GM23338 (cell line): ENCODE results near the gene EPC1. TPM values are rescaled to one million over a fixed set of nuclear protein-coding genes. Genes with fewer than 3 reads are reported as not detected.
A peak's percentile ranks its signal among the peaks of the same experiment; 100 is the strongest.

ENCODE experiments used
- ATAC-seq: fragments of 200-7000 bp; cut with Tn5 transposase; 3 replicates; pipeline ENCODE4 v1.9.1; 2020
- DNase-seq: peaks from one replicate; pipeline ENCODE4 v3.0.0-alpha.2; 2015; ENCODE audit warnings: low spot score
- H2AFZ ChIP-seq: fragments of 200-600 bp; sonication (generic); 2 replicates; pipeline ENCODE4 v1.8.0; 2016; ENCODE audit warnings: antibody characterized with exemption, mild to moderate bottlenecking, moderate library complexity
- H3F3A ChIP-seq: fragments of 200-600 bp; sonication (generic); replicated peaks from 2 replicates; pipeline ENCODE4 v1.8.0; 2017; ENCODE audit warnings: antibody characterized with exemption, mixed run types, low read depth
- H3K27ac ChIP-seq: fragments of 200-600 bp; sonication (generic); 2 replicates; pipeline ENCODE4 v1.6.1; 2016; ENCODE audit warnings: low read depth
- H3K27me3 ChIP-seq: fragments of 200-600 bp; sonication (generic); 2 replicates; pipeline ENCODE4 v1.8.0; 2016; ENCODE audit warnings: mild to moderate bottlenecking, mixed run types, moderate library complexity; ENCODE audit not compliant: insufficient read depth
- H3K36me3 ChIP-seq: fragments of 200-600 bp; sonication (generic); 2 replicates; pipeline ENCODE4 v1.8.0; 2016; ENCODE audit warnings: mild to moderate bottlenecking; ENCODE audit not compliant: insufficient read depth
- H3K4me1 ChIP-seq: fragments of 200-600 bp; sonication (generic); 2 replicates; pipeline ENCODE4 v1.8.0; 2016; ENCODE audit warnings: mild to moderate bottlenecking, moderate library complexity; ENCODE audit not compliant: insufficient read depth
- H3K4me2 ChIP-seq: fragments of 200-600 bp; sonication (generic); 2 replicates; pipeline ENCODE4 v1.7.1; 2017; ENCODE audit warnings: mixed run types
- H3K4me3 ChIP-seq: fragments of 200-600 bp; sonication (generic); 2 replicates; pipeline ENCODE4 v1.6.1; 2016; ENCODE audit warnings: mixed run types
- H3K79me2 ChIP-seq: fragments of 200-600 bp; sonication (generic); replicated peaks from 2 replicates; pipeline ENCODE4 v1.8.0; 2017; ENCODE audit warnings: mild to moderate bottlenecking; ENCODE audit not compliant: insufficient read depth
- H3K9me2 ChIP-seq: fragments of 200-600 bp; sonication (generic); 2 replicates; pipeline ENCODE4 v1.8.0; 2017; ENCODE audit not compliant: insufficient read depth
- H4K20me1 ChIP-seq: fragments of 200-600 bp; sonication (generic); replicated peaks from 2 replicates; pipeline ENCODE4 v1.8.0; 2017; ENCODE audit warnings: mild to moderate bottlenecking; ENCODE audit not compliant: insufficient read depth
- H3K27ac Mint-ChIP-seq: 2 replicates; pipeline ENCODE4 v1.8.0; 2020; ENCODE audit warnings: inconsistent platforms, mild to moderate bottlenecking, moderate library complexity, mixed read lengths
- H3K27me3 Mint-ChIP-seq: 3 replicates; pipeline ENCODE4 v1.8.0; 2022; ENCODE audit warnings: low read depth, mild to moderate bottlenecking, moderate library complexity, mixed read lengths, inconsistent platforms; ENCODE audit not compliant: insufficient read depth, poor library complexity
- H3K36me3 Mint-ChIP-seq: 3 replicates; pipeline ENCODE4 v1.8.0; 2021; ENCODE audit warnings: low read depth, mild to moderate bottlenecking, inconsistent platforms, moderate library complexity, mixed read lengths
- H3K4me1 Mint-ChIP-seq: 3 replicates; pipeline ENCODE4 v1.8.0; 2020; ENCODE audit warnings: mild to moderate bottlenecking, inconsistent platforms, mixed read lengths
- H3K4me3 Mint-ChIP-seq: 3 replicates; pipeline ENCODE4 v1.8.0; 2021; ENCODE audit warnings: moderate library complexity, mild to moderate bottlenecking, inconsistent platforms, mixed read lengths
- H3K9me3 Mint-ChIP-seq: 3 replicates; pipeline ENCODE4 v1.8.0; 2020; ENCODE audit warnings: moderate library complexity, mild to moderate bottlenecking, inconsistent platforms, mixed read lengths
- CREB1 ChIP-seq: fragments of 250-450 bp; sonication (Bioruptor Pico); IDR thresholded peaks from 2 replicates; pipeline ENCODE4 v1.5.0; 2020; ENCODE audit warnings: low read depth, mild to moderate bottlenecking, moderate library complexity
- CTCF ChIP-seq, 2 experiments: fragments of 200-600 bp in 1 of 2; sonication (generic) in 1 of 2; conservative IDR thresholded peaks; 2 replicates each; pipeline versions ENCODE4 v1.5.1 to v1.6.1; 2016 to 2017; ENCODE audit warnings: antibody characterized with exemption in 2 of 2, low read depth in 2 of 2, mild to moderate bottlenecking in 2 of 2, moderate library complexity in 1 of 2
- ETS1 ChIP-seq: IDR thresholded peaks from 2 replicates; pipeline ENCODE4 v1.6.1; 2016; ENCODE audit warnings: antibody characterized with exemption
- EZH2 ChIP-seq: fragments of 200-600 bp; sonication (generic); IDR thresholded peaks from one replicate; pipeline ENCODE4 v1.8.0; 2017; ENCODE audit warnings: antibody characterized with exemption, mild to moderate bottlenecking, low read depth; ENCODE audit not compliant: unreplicated experiment
- EZH2phosphoT487 ChIP-seq: fragments of 200-600 bp; sonication (generic); IDR thresholded peaks from one replicate; pipeline ENCODE4 v1.8.1; 2018; ENCODE audit warnings: antibody characterized with exemption; ENCODE audit not compliant: unreplicated experiment
- JUNB ChIP-seq: IDR thresholded peaks from one replicate; pipeline ENCODE4 v1.6.1; 2016; ENCODE audit warnings: antibody characterized with exemption; ENCODE audit not compliant: unreplicated experiment
- NANOG ChIP-seq: IDR thresholded peaks from 2 replicates; pipeline ENCODE4 v1.6.1; 2016; ENCODE audit warnings: antibody characterized with exemption, borderline replicate concordance
- POLR2AphosphoS5 ChIP-seq: IDR thresholded peaks from 2 replicates; pipeline ENCODE4 v1.6.1; 2016; ENCODE audit warnings: antibody characterized with exemption, low read depth
- STAT1 ChIP-seq: IDR thresholded peaks from one replicate; pipeline ENCODE4 v1.6.1; 2016; ENCODE audit warnings: antibody characterized with exemption; ENCODE audit not compliant: unreplicated experiment
- ZNF114 ChIP-seq: fragments of 250-450 bp; sonication (Bioruptor Pico); IDR thresholded peaks from 2 replicates; pipeline ENCODE4 v1.5.0; 2020; ENCODE audit warnings: mild to moderate bottlenecking, moderate library complexity
- ZNF331 ChIP-seq: fragments of 250-450 bp; sonication (Bioruptor Pico); IDR thresholded peaks from 2 replicates; pipeline ENCODE4 v1.5.0; 2020; ENCODE audit warnings: low read depth, mild to moderate bottlenecking, moderate library complexity
- ZNF462 ChIP-seq: fragments of 250-450 bp; sonication (Bioruptor Pico); IDR thresholded peaks from 2 replicates; pipeline ENCODE4 v1.5.0; 2020; ENCODE audit warnings: mild to moderate bottlenecking, moderate library complexity
- polyA plus RNA-seq: library from polyadenylated mRNA; unstranded; fragments of >200 nt; fragmentation: Nextera tagmentation; extraction: Ambion mirVana; gene quantifications from 2 replicates; pipeline ENCODE4 v1.2.1, GENCODE V29; 2016
- total RNA-seq: library from RNA; depleted of rRNA; stranded (reverse); fragments of >200 nt; shearing (Covaris generic); gene quantifications from 2 replicates; pipeline ENCODE4 v1.2.3, GENCODE V29; 2014

EPC1 gene
- total and polyA plus RNA-seq, 2 experiments from 2014 or later = 24.1 to 25.9 TPM

GRCh38 chr10:32326119-32326518 lies 20.8 kb downstream of the EPC1 start:
- Histone ChIP-seq H3K4me3 (no peak overlapping the region), H3K4me1 (peaks cover 53% of the 10 kb centered on the region), H3K27ac (no peak overlapping the region), H2AFZ (no peak overlapping the region), H4K20me1 (peaks cover 42% of the 10 kb centered on the region), H3F3A (no peaks in the 10 kb centered on the region), H3K36me3 (no peaks in the 10 kb centered on the region), H3K4me2 (peak overlapping the region; percentile 9; the same call in 1 of the 2 replicates), H3K27me3 (no peaks in the 10 kb centered on the region), H3K9me2 (no peaks in the 10 kb centered on the region), H3K79me2 (peaks cover 100% of the 10 kb centered on the region)
- no peak for ATAC-seq
- Mint-ChIP-seq H3K4me3 (no peak overlapping the region), H3K36me3 (peaks cover 14% of the 10 kb centered on the region; the same call in 2 of the 3 replicates), H3K4me1 (peaks cover 51% of the 10 kb centered on the region), H3K27ac (no peak overlapping the region), H3K27me3 (peaks cover 2% of the 10 kb centered on the region), H3K9me3 (no peaks in the 10 kb centered on the region)
- TF ChIP-seq ZNF114 (no peak), CREB1 (CRISPR knock-in tag) (no peak), CTCF (conservative IDR thresholded peaks at IDR 0.05; ENCODE audit: low read depth in 2 of 2) (no peak), NANOG (no peak), ETS1 (no peak), ZNF462 (no peak), STAT1 (no peak), ZNF331 (CRISPR knock-in tag) (no peak), POLR2AphosphoS5 (no peak), JUNB (no peak), EZH2 (no peak), EZH2phosphoT487 (no peak)
- peak; percentile 19 for DNase-seq
